ENCODE measurements around the gene BTBD17.
A peak's percentile ranks its signal among the peaks of the same experiment; 100 is the strongest.

Gene BTBD17

GRCh38 chr17:74362810-74363498 is 1.3 kb upstream of the BTBD17 start:
- ATAC-seq (replicated peaks; ENCODE audit: extremely low read depth, poor library complexity, severe bottlenecking), result no peak
- Mint-ChIP-seq H3K4me3 (no peak overlapping the region), H3K9me3 (no peaks in the 10 kb centered on the region), H3K36me3 (ENCODE audit: insufficient read depth) (peaks cover 3% of the 10 kb centered on the region), H3K27me3 (peaks cover 33% of the 10 kb centered on the region), H3K4me1 (no peaks in the 10 kb centered on the region), H3K27ac (ENCODE audit: low read depth) (no peak overlapping the region)
- DNase-seq (ENCODE audit: low spot score in 2 of 2), result no peak

DNA sequence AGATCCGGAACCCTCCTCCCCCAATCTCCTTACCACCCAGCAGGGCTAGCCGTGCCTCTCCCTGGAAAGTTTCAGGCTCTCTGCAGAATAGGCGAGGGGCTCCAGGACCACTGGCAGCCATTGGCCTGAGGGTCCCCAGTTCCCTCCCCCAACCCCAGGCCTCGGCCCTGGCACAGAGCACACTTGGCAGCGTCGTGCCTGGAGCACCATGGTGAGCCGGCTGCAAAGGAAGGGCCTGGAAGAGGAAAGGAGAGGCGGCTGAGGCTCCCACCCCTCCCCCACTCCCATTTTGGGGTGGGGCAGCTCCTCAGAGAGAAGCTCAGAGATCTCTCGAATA is 369 bp upstream of the BTBD17 start:
- no peak overlapping the region for H3K4me3 Mint-ChIP-seq
- H3K27me3 Mint-ChIP-seq, result peaks cover 38% of the 10 kb centered on the region
- H3K36me3 Mint-ChIP-seq (ENCODE audit: insufficient read depth), result peaks cover 3% of the 10 kb centered on the region
- ATAC-seq (replicated peaks; ENCODE audit: extremely low read depth, poor library complexity, severe bottlenecking) (no peak), DNase-seq (ENCODE audit: low spot score in 2 of 2) (no peak)
- no peak overlapping the region for H3K27ac Mint-ChIP-seq (ENCODE audit: low read depth)
- no peaks in the 10 kb centered on the region for H3K4me1 Mint-ChIP-seq
- no peaks in the 10 kb centered on the region for H3K9me3 Mint-ChIP-seq

DNA sequence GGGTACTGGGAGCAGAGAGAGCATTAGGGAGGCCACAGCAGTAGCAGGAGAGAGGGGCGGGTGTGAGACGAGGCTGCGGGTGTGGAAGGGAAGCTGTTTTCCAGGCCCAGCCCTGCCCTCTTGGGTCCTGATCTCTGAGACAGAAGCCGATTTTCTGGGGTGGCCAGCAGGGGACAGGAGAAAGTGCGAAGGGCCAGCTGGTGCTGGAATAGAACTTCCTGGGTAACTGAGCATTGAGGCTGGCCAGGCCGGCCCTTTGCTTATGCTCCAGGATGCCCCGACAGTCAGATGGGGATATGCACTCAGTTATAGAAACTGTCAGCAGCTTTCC is 804 bp downstream of the BTBD17 start:
- no peaks in the 10 kb centered on the region for H3K9me3 Mint-ChIP-seq
- ATAC-seq (replicated peaks; ENCODE audit: extremely low read depth, poor library complexity, severe bottlenecking), result no peak
- DNase-seq (ENCODE audit: low spot score in 2 of 2), result no peak
- no peak overlapping the region for H3K27ac Mint-ChIP-seq (ENCODE audit: low read depth)
- peaks cover 42% of the 10 kb centered on the region for H3K27me3 Mint-ChIP-seq
- peaks cover 3% of the 10 kb centered on the region for H3K36me3 Mint-ChIP-seq (ENCODE audit: insufficient read depth)
- no peaks in the 10 kb centered on the region for H3K4me1 Mint-ChIP-seq
- H3K4me3 Mint-ChIP-seq, result no peak overlapping the region

GRCh38 chr17:74359916-74360315 is 1.8 kb downstream of the BTBD17 start:
- Mint-ChIP-seq H3K4me3 (no peak overlapping the region), H3K36me3 (ENCODE audit: insufficient read depth) (peaks cover 3% of the 10 kb centered on the region), H3K4me1 (no peaks in the 10 kb centered on the region), H3K9me3 (no peaks in the 10 kb centered on the region), H3K27ac (ENCODE audit: low read depth) (no peak overlapping the region), H3K27me3 (peaks cover 51% of the 10 kb centered on the region)
- DNase-seq (ENCODE audit: low spot score in 2 of 2) (no peak), ATAC-seq (replicated peaks; ENCODE audit: extremely low read depth, poor library complexity, severe bottlenecking) (no peak)

- ATAC-seq (replicated peaks; ENCODE audit: extremely low read depth, poor library complexity, severe bottlenecking), result no peak
Measured at GRCh38 chr17:74358697-74359096, 3.0 kb downstream of the BTBD17 start.

GRCh38 chr17:74357466-74357809 is 4.2 kb downstream of the BTBD17 start:
- Mint-ChIP-seq H3K36me3 (ENCODE audit: insufficient read depth) (no peaks in the 10 kb centered on the region), H3K27me3 (peaks cover 76% of the 10 kb centered on the region), H3K27ac (ENCODE audit: low read depth) (no peak overlapping the region), H3K4me3 (no peak overlapping the region), H3K4me1 (peaks cover 7% of the 10 kb centered on the region), H3K9me3 (no peaks in the 10 kb centered on the region)
- no peak for ATAC-seq (replicated peaks; ENCODE audit: extremely low read depth, poor library complexity, severe bottlenecking)
- DNase-seq (ENCODE audit: low spot score in 2 of 2), result no peak

More at GRCh38 chr17:74358697-74359096, 3.0 kb downstream of the BTBD17 start:
- Mint-ChIP-seq H3K27ac (ENCODE audit: low read depth) (no peak overlapping the region), H3K27me3 (peaks cover 64% of the 10 kb centered on the region), H3K4me3 (no peak overlapping the region), H3K4me1 (peaks cover 7% of the 10 kb centered on the region), H3K36me3 (ENCODE audit: insufficient read depth) (peaks cover 3% of the 10 kb centered on the region), H3K9me3 (no peaks in the 10 kb centered on the region)
- DNase-seq (ENCODE audit: low spot score in 2 of 2), result no peak

DNA sequence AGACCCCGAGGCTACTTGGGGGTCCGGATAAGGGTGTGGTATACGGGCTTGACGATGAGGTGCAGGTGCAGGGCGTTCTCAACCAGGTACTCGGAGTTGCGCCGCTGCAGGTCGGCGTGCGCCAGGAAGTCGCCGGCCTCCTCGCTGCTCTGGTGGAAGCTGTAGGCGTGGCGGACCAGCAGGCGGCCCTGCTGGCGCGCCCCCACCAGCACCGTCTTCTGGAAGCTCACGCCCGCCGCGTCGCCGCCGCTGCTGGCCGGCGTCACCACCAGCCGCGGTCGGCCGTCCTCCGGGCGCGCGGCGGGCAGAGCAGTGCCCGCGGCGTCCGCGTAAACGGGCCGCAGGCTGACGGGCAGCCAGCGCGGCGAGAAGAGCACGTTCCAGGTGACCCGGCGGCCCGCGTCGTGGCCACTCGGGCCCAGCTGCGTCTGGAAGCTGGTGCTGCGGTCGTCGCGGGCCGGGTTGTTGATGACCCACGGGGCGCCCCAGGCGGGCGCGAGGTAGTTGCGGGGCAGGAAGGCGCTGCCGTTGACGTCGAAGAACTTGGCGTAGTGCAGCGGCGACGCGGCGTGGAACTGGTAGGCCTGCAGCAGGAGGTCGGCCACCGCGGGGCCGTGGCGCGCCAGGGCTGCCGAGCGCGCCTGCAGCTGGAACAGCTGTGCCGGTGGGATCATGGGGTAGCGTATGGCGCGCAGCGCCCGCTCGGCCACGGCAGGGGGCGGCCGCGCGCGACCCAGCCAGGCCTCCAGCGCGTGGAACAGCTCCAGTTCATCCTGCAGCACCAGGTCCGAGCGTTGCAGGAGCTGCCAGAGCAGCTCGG is 4.8 kb downstream of the BTBD17 start:
- Mint-ChIP-seq H3K27ac (ENCODE audit: low read depth) (no peak overlapping the region), H3K36me3 (ENCODE audit: insufficient read depth) (no peaks in the 10 kb centered on the region), H3K27me3 (peaks cover 76% of the 10 kb centered on the region), H3K4me1 (peaks cover 7% of the 10 kb centered on the region), H3K9me3 (no peaks in the 10 kb centered on the region), H3K4me3 (no peak overlapping the region)
- ATAC-seq (replicated peaks; ENCODE audit: extremely low read depth, poor library complexity, severe bottlenecking) (no peak), DNase-seq (ENCODE audit: low spot score in 2 of 2) (no peak)

- ATAC-seq (replicated peaks; ENCODE audit: extremely low read depth, poor library complexity, severe bottlenecking) (no peak), DNase-seq (ENCODE audit: low spot score in 2 of 2) (no peak)
- no peak overlapping the region for H3K4me3 Mint-ChIP-seq
- no peaks in the 10 kb centered on the region for H3K9me3 Mint-ChIP-seq
- no peak overlapping the region for H3K27ac Mint-ChIP-seq (ENCODE audit: low read depth)
- H3K36me3 Mint-ChIP-seq (ENCODE audit: insufficient read depth), result no peaks in the 10 kb centered on the region
- H3K27me3 Mint-ChIP-seq, result peaks cover 69% of the 10 kb centered on the region
- peaks cover 7% of the 10 kb centered on the region for H3K4me1 Mint-ChIP-seq
Measured at GRCh38 chr17:74355065-74355464, 6.6 kb downstream of the BTBD17 start.

- peaks cover 74% of the 10 kb centered on the region for H3K27me3 Mint-ChIP-seq
- ATAC-seq (replicated peaks; ENCODE audit: extremely low read depth, poor library complexity, severe bottlenecking) (no peak), DNase-seq (ENCODE audit: low spot score in 2 of 2) (no peak)
- H3K9me3 Mint-ChIP-seq, result no peaks in the 10 kb centered on the region
- no peak overlapping the region for H3K27ac Mint-ChIP-seq (ENCODE audit: low read depth)
- peaks cover 7% of the 10 kb centered on the region for H3K4me1 Mint-ChIP-seq
- no peak overlapping the region for H3K4me3 Mint-ChIP-seq
- no peaks in the 10 kb centered on the region for H3K36me3 Mint-ChIP-seq (ENCODE audit: insufficient read depth)
Measured at GRCh38 chr17:74354561-74354960, 7.1 kb downstream of the BTBD17 start.

GRCh38 chr17:74354123-74354522 is 7.5 kb downstream of the BTBD17 start:
- ATAC-seq (replicated peaks; ENCODE audit: extremely low read depth, poor library complexity, severe bottlenecking) (peak; percentile 43), DNase-seq (ENCODE audit: low spot score in 2 of 2) (peak in 1 of 2 donors; percentile 49)
- Mint-ChIP-seq H3K27ac (ENCODE audit: low read depth) (no peak overlapping the region), H3K4me3 (peak overlapping the region; percentile 23), H3K4me1 (peaks cover 7% of the 10 kb centered on the region), H3K36me3 (ENCODE audit: insufficient read depth) (no peaks in the 10 kb centered on the region), H3K27me3 (peaks cover 72% of the 10 kb centered on the region), H3K9me3 (no peaks in the 10 kb centered on the region)

- H3K4me1 Mint-ChIP-seq, result peaks cover 7% of the 10 kb centered on the region
Measured at GRCh38 chr17:74353446-74354060, 8.1 kb downstream of the BTBD17 start.

GRCh38 chr17:74351552-74352210 is 10.0 kb downstream of the BTBD17 start:
- no peak for ATAC-seq (replicated peaks; ENCODE audit: extremely low read depth, poor library complexity, severe bottlenecking)
- H3K27me3 Mint-ChIP-seq, result peaks cover 73% of the 10 kb centered on the region
- DNase-seq (ENCODE audit: low spot score in 2 of 2), result no peak
- no peaks in the 10 kb centered on the region for H3K36me3 Mint-ChIP-seq (ENCODE audit: insufficient read depth)
- H3K9me3 Mint-ChIP-seq, result no peaks in the 10 kb centered on the region
- no peak overlapping the region for H3K4me3 Mint-ChIP-seq
- no peak overlapping the region for H3K27ac Mint-ChIP-seq (ENCODE audit: low read depth)
- peaks cover 7% of the 10 kb centered on the region for H3K4me1 Mint-ChIP-seq

More at GRCh38 chr17:74353446-74354060, 8.1 kb downstream of the BTBD17 start:
- peak overlapping the region; percentile 23 for H3K4me3 Mint-ChIP-seq
- no peak overlapping the region for H3K27ac Mint-ChIP-seq (ENCODE audit: low read depth)
- H3K36me3 Mint-ChIP-seq (ENCODE audit: insufficient read depth), result no peaks in the 10 kb centered on the region
- ATAC-seq (replicated peaks; ENCODE audit: extremely low read depth, poor library complexity, severe bottlenecking) (no peak), DNase-seq (ENCODE audit: low spot score in 2 of 2) (no peak)
- no peaks in the 10 kb centered on the region for H3K9me3 Mint-ChIP-seq
- peaks cover 72% of the 10 kb centered on the region for H3K27me3 Mint-ChIP-seq

Data from central memory CD8-positive, alpha-beta T cell (primary cell).